DLD1 (cell line): Measurements from ENCODE around the gene ZNF514.
"Not testable (repeated sequence)": the region's sequence is repeated elsewhere in the genome, so short reads cannot be mapped to it uniquely, and the experiment has no call there.

Source experiments
- in situ Hi-C: cut with HindIII; loops from 2 replicates; pipeline ENCODE4 v1.10.0; 2017; ENCODE audit warnings: low sequenced_read_pairs

Gene ZNF514

DNA sequence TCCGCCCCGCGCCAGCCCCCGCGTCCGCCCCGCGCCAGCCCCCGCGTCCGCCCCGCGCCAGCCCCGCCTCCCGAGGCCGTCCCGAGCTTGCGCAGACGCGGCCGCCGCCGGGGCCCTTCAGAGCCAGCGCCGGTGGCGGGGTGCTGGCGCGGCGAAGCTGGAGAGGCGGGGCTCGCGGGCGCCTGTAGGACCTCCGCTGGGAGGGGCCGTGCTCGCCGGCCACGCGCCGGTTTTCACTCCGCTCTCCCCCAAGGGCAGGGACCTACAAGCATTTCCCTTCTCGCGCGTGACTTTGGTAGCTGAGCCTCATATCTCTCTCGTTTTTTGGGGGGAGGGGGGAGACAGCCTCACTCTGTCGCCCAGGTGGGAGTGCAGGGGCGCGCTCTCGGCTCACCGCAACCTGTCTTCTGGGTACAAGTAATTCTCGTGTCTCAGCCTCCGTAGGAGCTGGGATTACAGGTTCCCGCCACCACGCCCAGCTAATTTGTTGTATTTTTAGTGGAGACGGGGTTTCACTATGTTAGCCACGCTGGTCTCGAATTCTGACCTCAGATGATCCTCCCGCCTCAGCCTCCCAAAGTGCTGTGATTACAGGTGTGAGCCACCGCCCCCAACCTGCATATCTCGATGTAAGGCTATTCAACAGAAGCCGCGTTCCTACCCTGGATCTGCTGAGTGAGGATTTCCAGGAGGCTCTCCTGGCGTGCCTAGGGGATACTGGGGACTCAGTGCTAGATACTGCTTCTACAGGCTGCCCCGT, at the start of gene ZNF514:
ZNF514 (minus strand) TSS at position 159 of the 760 bp plus-strand sequence. CDS start 6,595 bp downstream, outside the sequence.
- in situ Hi-C loops: no loop called here

DNA sequence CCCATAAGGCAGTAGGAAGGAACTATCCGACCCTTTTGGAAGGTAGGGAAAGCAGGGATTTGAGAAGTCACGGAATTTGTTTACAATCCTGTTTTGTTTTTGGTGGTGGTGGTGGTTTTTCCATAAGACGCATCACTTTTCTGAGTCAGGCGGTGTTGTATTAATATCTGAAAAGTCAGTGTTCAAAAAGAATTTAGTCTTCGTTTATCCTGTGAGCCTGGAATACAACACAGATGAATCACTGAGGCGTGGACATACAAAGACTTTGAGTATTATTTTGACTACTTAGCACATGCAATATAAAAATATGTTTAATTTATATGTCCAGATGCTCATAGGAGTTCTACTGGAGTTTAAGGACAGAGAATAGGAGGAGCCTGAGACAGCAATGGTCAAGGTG, 48.5 kb upstream of the ZNF514 start:
- in situ Hi-C loops: no loop called here

DNA sequence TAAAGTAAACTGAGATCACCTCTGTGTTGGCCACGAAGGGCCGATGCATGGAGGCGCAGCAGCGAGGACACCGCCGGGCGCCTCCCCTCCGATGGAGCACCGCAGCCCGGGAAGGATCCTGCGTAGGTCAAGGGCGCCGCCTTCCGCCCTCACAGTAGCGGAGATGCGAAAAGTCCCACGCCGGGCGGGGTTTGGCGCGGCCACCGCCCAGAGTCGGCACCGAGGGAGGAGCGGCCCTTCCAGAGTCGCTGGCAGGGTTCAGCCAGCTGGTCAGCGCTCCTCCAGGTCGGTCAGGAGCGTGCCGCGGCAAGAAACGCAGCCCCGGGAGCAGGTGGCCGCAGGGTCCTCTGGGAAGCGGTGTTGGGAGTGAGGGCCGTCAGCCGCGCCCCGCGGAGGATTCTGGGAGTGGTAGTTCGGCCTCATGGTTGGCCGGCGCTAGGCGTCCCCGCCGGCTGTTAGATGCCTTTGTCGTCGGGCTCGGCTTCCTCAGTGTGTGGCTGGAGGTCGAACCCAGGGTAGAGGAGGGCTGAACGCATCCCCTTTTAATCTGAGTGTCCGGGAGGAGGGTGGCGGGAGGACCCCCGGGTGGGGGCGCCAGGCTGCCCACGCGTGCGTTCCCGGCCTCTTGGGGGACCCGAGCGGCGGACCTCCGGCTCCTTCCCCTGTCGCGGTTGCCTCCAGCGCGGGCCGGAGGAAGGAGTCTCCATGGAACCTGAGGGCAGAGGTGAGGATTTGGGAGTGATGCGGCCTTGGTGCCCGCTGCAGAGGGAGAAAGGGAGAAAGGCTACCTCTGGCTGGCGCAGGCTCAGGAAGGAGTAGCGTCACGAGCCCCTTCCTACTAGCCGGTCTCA, 47.7 kb upstream of the ZNF514 start, which contains the start of gene ZNF892:
ZNF892 (plus strand) TSS at position 411 of the 851 bp plus-strand sequence; CDS start at position 706, 295 bp downstream.
- in situ Hi-C loops: no loop called here

DNA sequence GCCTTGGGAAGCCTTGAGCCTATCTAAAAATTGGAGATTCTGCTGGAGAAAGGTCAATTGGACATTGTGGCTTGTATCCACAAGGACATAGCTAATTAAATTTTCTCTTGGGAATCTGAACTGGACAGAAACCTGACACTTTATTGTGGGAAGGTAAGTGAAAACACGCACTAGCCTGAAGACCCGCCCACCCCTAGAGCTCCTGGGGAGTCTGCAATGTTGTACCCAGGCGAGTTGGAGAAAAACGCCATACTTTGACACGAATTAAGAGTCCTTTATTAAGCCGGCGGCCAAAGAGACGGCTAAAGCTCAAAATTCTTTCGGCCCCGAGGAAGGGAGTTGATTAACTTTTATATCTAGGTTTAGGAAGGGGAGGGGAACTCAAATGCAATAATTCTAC, 46.4 kb upstream of the ZNF514 start:
- in situ Hi-C loops: no loop called here

DNA sequence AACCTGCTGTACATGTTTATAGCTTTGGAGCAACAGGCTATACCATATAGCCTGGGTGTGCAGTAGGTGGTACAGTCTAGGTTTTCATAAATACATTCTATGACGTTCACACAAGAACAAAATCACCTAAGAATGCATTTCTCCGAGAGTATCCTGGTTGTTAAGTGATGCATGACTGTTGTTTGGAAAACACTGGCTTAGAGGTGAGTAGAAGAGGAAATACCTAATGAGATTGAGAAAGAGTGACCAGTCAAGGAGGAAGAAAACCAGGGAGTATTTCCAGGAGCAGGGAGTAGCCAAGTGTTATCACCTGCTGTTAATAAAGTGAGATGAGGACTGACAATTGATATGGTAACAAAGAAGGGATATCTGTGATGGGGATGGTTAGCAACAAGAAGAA, 44.7 kb upstream of the ZNF514 start:
- in situ Hi-C loops: no loop called here

DNA sequence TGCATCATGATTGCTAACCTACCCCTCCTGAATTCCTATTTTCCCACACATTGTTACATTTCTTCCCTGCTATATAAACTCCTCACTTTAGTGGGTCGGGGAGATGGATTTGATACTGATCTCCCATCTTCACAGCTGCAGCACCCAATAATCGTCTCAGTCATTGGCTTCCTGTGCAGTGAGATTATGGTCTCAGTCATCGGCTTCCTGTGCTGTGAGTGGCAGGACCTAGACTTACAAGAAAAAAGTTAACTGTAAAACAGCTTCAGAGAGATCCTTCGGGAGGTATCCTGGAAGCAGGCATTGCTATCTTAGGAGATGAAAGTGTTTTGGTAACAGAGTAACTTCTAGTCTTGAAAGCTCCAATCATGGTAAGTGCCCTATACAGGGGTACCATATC, 44.3 kb upstream of the ZNF514 start:
- in situ Hi-C loops: no loop called here

DNA sequence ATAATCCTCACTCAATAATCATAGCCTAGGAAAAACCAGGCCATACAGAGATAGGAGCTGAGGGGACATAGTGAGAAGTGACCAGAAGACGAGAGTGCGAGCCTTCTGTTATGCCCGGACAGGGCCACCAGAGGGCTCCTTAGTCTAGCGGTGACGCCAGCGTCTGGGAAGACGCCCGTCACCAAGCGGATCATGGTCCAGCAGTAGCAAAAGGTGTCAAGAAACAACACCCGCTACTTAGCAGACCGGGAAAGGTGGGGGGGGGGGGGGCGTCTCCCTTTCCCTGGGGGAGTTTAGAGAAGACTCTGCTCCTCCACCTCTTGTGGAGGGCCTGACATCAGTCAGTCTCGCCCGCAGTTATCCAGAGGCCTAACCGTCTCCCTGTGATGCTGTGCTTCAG, 33.3 kb upstream of the ZNF514 start:
- in situ Hi-C loops: not testable (repeated sequence)

DNA sequence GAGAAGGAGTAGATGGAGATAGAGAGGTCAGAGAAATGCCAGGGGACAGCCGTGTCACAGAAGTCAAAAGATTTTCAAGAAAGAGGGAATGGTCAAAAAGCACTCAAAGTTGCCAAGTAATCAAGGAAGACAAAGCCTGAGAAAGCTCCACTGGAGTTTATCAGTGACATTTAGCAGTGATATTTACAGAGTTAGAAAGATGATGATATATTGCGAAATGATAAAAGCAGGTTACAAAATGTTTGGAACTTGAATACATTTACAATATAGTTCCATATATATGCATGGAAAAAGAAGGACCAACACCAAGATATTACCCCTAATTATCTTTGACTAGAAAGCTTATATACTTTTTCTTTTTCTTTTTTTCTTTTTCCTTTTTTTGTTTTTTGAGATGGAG, 26.3 kb upstream of the ZNF514 start:
- in situ Hi-C loops: no loop called here

DNA sequence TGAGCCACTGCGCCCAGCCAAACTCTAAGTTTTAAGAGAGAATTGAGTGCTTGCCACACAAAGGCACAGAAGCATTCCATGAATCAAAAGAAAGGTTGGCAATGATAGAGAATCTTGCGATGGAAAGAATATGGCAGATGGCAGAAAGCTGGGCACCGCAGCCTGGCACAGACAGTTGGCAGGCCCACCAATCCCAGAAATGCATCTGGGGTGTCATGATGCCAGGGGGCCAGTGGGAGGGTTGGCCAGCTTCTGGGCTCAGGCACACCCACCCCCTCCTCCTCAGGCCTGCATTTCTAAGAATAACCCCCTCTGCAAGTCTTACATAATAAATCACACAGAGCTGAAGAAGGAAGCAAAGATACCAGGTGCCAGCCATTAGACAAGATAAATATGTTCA, 25.5 kb upstream of the ZNF514 start:
- in situ Hi-C loops: no loop called here

DNA sequence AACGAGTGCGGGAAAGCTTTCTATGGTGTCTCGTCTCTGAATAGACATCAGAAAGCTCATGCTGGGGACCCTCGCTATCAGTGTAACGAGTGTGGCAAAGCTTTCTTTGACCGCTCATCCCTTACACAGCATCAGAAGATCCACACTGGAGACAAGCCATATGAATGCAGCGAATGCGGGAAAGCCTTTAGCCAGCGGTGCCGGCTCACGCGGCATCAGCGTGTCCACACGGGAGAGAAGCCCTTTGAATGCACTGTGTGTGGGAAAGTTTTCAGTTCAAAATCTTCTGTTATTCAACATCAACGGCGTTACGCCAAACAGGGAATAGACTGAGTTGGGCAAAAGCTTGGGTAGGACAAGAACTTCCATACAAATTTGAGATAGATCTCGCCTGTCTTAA, 22.1 kb upstream of the ZNF514 start:
- in situ Hi-C loops: no loop called here

DNA sequence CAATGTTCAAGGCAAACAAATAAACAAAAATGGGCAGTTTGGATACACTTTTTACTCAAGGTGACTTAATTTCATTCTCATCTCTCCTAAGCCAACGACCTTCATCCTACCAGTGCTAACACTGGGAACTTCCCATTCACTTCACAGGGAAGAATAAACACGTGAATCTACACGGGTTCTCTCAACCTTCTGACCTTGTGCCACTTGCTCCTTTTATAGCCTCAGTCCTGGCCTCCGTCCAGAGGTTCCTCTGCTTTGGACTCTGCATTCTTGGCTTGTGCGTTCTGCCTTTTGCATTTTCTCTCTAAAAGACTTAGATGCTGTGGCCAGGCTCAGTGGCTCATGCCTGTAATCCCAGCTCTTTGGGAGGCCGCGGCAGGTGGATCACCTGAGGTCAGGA, 19.8 kb upstream of the ZNF514 start:
- in situ Hi-C loops: no loop called here

DNA sequence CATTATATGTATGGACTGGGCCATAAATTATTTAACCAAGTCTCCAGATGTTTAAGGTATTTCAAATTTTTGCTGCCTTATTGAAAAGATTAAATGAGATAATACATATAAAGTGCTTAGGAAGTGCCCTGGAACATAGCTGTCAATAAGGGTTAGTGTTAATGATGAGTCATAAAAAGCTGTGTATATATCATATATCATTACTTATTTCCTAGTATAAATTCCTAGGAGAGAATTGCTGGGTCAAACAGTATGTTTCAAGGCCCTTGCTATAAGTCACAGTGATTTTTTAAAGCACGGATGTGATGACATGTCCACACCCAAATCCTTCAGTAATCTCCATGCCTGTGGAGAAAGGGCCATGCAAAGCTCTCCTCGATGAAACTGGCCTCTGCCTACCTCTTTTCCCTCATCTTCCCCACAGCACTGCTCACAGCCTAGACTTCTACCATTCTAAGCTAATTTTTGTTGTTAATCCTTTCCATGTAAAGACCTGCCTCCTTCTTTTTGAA, 14.4 kb upstream of the ZNF514 start:
- in situ Hi-C loops: no loop called here

DNA sequence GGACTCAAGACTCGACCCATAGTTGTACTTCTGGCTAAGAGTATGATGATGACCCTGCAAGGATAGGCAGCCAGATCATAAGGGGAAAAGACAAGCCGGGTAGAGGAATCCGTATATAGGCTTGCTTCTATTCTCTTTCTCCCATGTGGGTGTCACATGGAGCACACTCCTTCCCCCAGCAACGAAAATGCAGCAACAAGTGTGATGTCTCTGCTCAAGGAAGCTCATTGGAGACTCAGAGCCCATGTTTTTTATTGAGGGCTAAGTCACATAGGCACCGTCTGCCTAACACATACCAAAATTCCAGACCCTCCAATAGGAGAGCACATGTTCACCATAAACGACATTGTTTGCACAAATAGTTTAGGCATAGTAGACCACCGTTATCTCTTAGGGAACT, 12.3 kb upstream of the ZNF514 start:
- in situ Hi-C loops: no loop called here

DNA sequence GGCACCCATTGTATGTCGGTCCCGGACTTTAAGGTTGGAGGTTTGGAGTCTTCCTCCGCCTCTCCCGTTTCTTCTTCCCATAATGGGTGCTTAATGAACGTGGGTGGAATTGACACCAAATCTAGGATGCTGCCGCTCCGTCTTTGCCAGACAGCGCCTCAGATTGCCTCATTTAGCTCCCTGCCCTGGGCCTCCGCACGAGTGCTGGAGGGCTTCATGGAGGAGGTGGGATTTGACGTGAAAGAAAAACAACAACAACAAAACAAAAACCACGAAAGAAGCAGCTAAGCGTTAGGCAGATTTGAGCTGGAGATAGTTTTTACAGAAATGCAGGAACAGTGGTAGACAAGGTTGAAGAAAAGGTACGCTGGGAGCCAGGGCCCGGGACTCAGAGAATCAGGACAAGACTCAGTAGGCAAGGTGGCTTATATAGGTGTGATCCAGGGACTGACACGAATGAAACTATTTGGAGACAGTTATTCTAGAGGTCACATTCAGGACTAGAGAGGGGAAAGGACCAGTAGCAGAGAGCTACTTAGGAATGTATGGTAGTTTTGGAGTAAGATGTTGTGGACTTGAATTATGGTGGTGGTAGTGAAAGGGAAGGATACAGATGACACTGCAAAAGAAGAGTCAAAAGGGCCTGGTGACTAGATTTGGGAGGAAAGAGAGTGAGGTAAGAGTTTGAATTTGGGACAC, 6.6 kb upstream of the ZNF514 start:
- in situ Hi-C loops: no loop called here

DNA sequence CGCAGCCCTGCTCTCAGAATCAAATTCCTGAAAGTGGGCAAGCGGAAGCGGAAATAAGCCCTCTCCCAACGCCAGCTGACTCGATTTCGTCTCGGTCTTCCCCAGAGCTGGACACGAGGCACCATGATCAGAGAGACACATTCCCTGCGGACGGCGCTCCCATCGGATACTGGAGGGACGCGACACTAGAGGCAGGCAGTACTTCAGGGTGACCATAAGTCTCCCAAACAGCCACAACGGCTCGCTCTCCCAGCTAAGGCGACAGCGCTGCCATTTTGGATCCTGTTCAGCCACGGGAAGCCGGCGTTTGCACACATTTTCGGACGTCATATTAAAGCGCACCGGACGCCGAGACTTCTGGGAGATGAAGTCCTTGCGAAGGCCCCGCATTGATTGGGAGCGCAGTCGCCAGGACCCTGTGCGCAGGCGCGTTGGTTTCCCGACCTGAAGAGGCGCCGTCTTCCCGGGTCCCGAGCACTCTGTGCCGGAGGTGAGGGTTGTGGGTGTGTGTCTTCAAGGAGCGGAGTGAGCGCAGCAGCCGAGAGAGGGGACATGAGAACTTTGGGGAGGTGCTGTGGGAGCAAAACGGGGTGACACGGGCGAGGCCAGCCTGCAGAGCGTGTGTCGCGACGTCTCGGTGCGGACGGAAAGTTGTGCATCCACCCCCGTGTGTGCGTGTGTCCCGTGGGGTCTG, 5.9 kb upstream of the ZNF514 start, which contains the start of gene ZNF2:
ZNF2 (plus strand) TSS at position 439 of the 694 bp plus-strand sequence. CDS start 10,418 bp downstream, outside the sequence.
- in situ Hi-C loops: no loop called here

DNA sequence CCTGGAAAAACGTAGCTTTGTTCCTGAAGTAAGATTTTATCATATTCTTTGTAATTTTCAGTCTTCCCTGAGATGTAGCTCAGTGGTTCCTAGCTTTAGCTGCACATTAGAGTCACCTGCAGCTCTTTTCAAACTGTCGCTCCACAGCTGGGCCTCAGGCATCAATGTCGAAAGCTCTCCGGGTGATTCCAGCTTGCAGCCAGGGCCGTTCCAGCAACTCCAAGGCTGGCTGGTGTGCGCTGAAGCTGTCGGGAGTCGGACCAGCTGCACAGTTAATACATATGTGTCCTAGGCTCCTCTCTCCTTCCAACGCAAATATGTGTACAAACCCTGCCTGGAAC, 5.4 kb upstream of the ZNF514 start:
- in situ Hi-C loops: no loop called here

DNA sequence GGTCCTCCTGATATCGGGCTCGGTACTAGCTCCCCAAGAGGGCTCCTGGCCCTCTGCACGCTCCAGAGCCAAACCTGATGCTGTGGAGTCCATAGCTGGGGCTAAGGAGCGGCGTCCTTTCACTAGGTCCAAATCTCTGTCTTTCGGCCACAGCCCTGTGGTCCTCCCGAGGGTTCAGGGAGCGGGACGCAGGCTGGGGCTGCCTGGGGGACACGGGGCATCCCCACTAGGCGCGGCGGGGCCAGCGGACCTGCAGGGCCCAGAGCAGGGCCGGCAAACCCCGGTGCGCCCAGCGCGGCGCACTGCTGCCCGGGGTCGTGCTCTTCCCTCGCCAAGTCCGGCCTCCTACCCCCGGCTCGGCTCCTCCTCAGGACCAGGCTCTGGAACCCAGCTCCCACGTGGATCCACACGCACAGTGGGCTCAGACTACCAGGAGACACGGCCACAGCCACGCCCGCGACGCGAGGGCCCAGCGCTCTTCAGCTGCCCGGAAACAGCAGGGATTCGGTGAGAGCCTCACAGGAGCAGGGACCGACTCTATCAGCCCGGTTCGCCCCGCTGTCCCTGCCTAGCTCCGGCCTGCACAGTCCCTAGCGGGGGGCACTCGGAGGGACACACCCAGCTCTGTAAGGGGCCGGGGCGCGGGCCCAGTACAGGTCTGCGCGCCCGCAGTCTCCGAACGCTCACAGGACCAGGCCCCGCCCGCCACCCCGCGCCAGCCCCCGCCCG, 593 bp downstream of the ZNF514 start:
- in situ Hi-C loops: no loop called here

DNA sequence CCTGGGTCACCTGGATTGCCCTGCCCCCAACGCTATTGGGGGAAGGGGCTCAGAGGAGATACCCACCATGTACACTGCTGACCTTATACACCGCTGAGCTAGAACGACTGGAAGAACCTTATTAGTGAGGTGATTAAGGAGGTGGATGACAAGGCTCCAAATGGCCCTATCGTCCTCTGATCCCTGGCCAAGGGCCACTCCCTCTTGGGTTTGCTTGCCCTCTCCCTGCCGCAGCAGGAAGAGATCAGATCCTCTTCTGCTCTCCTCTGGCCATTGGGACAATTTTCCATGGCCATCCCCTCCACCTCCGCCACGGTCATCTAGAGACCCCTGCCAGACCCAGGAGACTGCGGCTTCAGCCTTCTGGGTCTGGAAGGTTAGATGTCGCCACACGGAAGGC, 1.2 kb downstream of the ZNF514 start:
- in situ Hi-C loops: no loop called here

DNA sequence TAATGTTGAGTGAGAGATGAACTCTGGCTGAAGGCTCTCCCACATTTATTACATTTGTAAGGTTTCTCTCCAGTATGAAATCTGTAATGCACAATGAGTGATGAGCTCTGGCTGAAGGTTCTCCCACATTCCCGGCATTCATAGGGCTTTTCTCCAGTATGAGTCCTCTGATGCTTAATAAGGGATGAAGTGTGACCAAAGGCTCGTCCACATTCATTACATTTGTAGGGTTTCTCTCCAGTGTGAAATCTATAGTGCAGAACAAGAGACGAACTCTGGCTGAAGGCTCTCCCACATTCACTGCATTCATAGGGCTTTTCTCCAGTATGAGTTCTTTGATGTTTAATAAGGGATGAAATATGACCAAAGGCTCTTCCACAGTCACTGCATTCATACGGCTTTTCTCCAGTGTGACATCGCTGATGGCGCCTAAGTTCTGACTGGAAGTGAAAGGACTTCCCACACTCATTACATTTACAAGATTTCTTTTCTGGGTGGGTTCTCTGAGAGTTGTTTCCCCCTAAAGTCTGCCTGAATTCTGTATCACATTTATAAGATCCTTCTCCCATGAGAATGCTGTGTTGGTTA, 10.2 kb downstream of the ZNF514 start:
- in situ Hi-C loops: no loop called here

DNA sequence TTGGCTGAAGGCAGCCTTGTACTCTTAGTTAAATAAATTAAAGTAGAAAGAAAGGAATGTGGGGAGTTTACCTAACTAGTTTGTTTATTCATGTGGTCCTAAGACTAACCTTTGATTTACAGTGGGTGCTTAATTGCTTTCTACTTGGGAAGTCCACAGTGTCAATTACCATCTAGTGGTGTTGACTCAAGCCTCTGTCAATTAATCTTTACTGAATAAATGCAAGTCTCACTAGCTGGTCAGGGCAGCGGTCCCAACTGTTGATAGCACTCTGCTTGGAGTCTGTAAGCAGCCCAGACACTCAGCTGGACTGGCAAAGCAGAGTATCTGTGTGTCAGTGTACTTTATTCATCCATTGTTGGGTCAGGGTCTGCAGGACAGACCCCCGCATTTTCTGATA, 15.8 kb downstream of the ZNF514 start:
- in situ Hi-C loops: no loop called here
